B cell (primary cell): Measurements from ENCODE around the gene NAPEPLD.

Experiments
- EZH2 ChIP-seq: IDR thresholded peaks from 2 replicates; pipeline ENCODE4 v1.6.1; 2012; ENCODE audit warnings: borderline replicate concordance, low read depth, mild to moderate bottlenecking, moderate library complexity, low read length; ENCODE audit not compliant: insufficient read depth, poor library complexity, severe bottlenecking
- TF ChIP-seq, protein P1 (sequence below): fragments of 200-600 bp; IDR thresholded peaks from one replicate; pipeline ENCODE4 v1.8.0; 2022; ENCODE audit warnings: antibody characterized with exemption, mild to moderate bottlenecking

GRCh38 chr7:103079836-103080235, 69.1 kb downstream of the NAPEPLD start:
- TF ChIP-seq, protein P1, sequence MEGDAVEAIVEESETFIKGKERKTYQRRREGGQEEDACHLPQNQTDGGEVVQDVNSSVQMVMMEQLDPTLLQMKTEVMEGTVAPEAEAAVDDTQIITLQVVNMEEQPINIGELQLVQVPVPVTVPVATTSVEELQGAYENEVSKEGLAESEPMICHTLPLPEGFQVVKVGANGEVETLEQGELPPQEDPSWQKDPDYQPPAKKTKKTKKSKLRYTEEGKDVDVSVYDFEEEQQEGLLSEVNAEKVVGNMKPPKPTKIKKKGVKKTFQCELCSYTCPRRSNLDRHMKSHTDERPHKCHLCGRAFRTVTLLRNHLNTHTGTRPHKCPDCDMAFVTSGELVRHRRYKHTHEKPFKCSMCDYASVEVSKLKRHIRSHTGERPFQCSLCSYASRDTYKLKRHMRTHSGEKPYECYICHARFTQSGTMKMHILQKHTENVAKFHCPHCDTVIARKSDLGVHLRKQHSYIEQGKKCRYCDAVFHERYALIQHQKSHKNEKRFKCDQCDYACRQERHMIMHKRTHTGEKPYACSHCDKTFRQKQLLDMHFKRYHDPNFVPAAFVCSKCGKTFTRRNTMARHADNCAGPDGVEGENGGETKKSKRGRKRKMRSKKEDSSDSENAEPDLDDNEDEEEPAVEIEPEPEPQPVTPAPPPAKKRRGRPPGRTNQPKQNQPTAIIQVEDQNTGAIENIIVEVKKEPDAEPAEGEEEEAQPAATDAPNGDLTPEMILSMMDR = no peak
- TF ChIP-seq EZH2 = no peak
